ENCODE measurements around the gene NRP2. TPM values are rescaled to one million over a fixed set of nuclear protein-coding genes. Genes with fewer than 3 reads are reported as not detected.
A peak's percentile ranks its signal among the peaks of the same experiment; 100 is the strongest.

Gene NRP2
- 100 to 1,000 TPM in 3 of 4 donors, 10 to 100 TPM in 1; 35.9 to 156 (median 114) TPM for total RNA-seq

- intact Hi-C loops (cut with DNase I; ENCODE audit: low total_unique reads), result loop anchor here (10.0 kb wide), 1 partner anchor 72 kb away; no protein-coding TSS in a partner anchor
- Histone ChIP-seq H3K4me3 (peak within 1 kb of the TSS; percentile 77 to 96), H3K4me1 (no peaks in the 10 kb centered on the region), H3K9me3 (no peaks in the 10 kb centered on the region), H3K36me3 (no peaks in the 10 kb centered on the region), H3K27ac (peak within 1 kb of the TSS; percentile 98), H3K27me3 (no peaks in the 10 kb centered on the region)
- DNase-seq, result peak; percentile 89 to 94
- TF ChIP-seq CTCF (IDR thresholded peaks at IDR 0.05) (peak in 1 of 4 experiments; percentile 11), POLR2A (IDR thresholded peaks at IDR 0.05) (peak; percentile 98 to 99)
Observed at GRCh38 chr2:205682239-205682970, at the start of gene NRP2. Gene NRP2, plus strand, starts transcription at chr2:205682501. Its CDS starts 790 bp downstream, at chr2:205683291.

GRCh38 chr2:205633994-205634393 is 48.3 kb upstream of the NRP2 start:
- intact Hi-C loops (cut with DNase I; ENCODE audit: low total_unique reads), result no loop called here
- TF ChIP-seq POLR2A (IDR thresholded peaks at IDR 0.05), result no peak
- no peak for TF ChIP-seq CTCF (IDR thresholded peaks at IDR 0.05)

GRCh38 chr2:205636549-205637319 is 45.6 kb upstream of the NRP2 start:
- Histone ChIP-seq H3K9me3 (no peaks in the 10 kb centered on the region), H3K27ac (no peak overlapping the region), H3K36me3 (no peaks in the 10 kb centered on the region), H3K4me1 (peaks cover 0 to 4% of the 10 kb centered on the region in 2 donors), H3K27me3 (no peaks in the 10 kb centered on the region), H3K4me3 (no peak overlapping the region)
- TF ChIP-seq POLR2A (IDR thresholded peaks at IDR 0.05) (no peak), CTCF (IDR thresholded peaks at IDR 0.05) (no peak)
- no peak for DNase-seq
- intact Hi-C loops (cut with DNase I; ENCODE audit: low total_unique reads), result no loop called here

More at GRCh38 chr2:205633994-205634393, 48.3 kb upstream of the NRP2 start:
- no peaks in the 10 kb centered on the region for H3K27me3 ChIP-seq
- no peaks in the 10 kb centered on the region for H3K36me3 ChIP-seq
- peaks cover 0 to 4% of the 10 kb centered on the region in 2 donors for H3K4me1 ChIP-seq
- H3K4me3 ChIP-seq, result no peak overlapping the region
- no peak for DNase-seq
- no peak overlapping the region for H3K27ac ChIP-seq
- H3K9me3 ChIP-seq, result no peaks in the 10 kb centered on the region

GRCh38 chr2:205637320-205637602 is 45.0 kb upstream of the NRP2 start:
- Histone ChIP-seq H3K27ac (no peak overlapping the region), H3K9me3 (no peaks in the 10 kb centered on the region), H3K36me3 (no peaks in the 10 kb centered on the region), H3K4me3 (no peak overlapping the region), H3K4me1 (peaks cover 0 to 4% of the 10 kb centered on the region in 2 donors), H3K27me3 (no peaks in the 10 kb centered on the region)
- intact Hi-C loops (cut with DNase I; ENCODE audit: low total_unique reads), result no loop called here
- DNase-seq, result no peak
- no peak for TF ChIP-seq POLR2A (IDR thresholded peaks at IDR 0.05)
- TF ChIP-seq CTCF (IDR thresholded peaks at IDR 0.05), result no peak
